GM12873 (cell line): Measurements from ENCODE around the gene RASGRP1.

Experiments used
- TF ChIP-seq, protein P1 (sequence below): IDR thresholded peaks from 2 replicates; pipeline ENCODE4 v1.5.1; 2012; ENCODE audit warnings: low read depth, mild to moderate bottlenecking, moderate library complexity, low read length, control low read depth; ENCODE audit not compliant: insufficient read depth; ENCODE audit errors: missing control alignments

The RASGRP1 gene

GRCh38 chr15:38563723-38564519 lies 693 bp downstream of the RASGRP1 start:
- TF ChIP-seq, protein P1, sequence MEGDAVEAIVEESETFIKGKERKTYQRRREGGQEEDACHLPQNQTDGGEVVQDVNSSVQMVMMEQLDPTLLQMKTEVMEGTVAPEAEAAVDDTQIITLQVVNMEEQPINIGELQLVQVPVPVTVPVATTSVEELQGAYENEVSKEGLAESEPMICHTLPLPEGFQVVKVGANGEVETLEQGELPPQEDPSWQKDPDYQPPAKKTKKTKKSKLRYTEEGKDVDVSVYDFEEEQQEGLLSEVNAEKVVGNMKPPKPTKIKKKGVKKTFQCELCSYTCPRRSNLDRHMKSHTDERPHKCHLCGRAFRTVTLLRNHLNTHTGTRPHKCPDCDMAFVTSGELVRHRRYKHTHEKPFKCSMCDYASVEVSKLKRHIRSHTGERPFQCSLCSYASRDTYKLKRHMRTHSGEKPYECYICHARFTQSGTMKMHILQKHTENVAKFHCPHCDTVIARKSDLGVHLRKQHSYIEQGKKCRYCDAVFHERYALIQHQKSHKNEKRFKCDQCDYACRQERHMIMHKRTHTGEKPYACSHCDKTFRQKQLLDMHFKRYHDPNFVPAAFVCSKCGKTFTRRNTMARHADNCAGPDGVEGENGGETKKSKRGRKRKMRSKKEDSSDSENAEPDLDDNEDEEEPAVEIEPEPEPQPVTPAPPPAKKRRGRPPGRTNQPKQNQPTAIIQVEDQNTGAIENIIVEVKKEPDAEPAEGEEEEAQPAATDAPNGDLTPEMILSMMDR, result peak; percentile 93

GRCh38 chr15:38562278-38562677 lies 2.3 kb downstream of the RASGRP1 start:
- TF ChIP-seq, protein P1, result no peak

DNA sequence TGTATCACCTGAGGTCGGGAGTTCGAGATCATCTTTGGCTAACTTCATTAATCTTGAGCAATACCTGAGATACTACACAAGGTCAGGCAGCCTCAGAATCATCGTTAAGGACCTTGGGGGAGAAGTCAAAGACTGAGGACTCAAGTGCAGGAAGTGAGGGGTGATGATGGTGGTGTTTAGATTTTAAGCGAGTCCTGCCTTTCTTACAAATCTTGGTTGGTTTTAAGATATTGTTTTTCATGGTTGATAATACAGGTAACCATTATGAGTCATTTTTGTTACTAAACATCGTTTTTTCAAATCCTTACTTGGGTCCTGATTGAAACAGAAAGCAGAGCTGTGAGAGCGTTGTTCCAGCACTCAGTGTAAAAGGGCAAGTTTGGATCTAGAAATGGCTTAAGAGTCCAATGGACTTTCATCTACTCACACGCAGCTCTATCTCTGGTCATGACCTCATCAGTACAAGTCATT lies 4.1 kb downstream of the RASGRP1 start:
- TF ChIP-seq, protein P1, result no peak

GRCh38 chr15:38559636-38560307 lies 4.8 kb downstream of the RASGRP1 start:
- TF ChIP-seq, protein P1, result no peak

- TF ChIP-seq, protein P1, result no peak
Observed at GRCh38 chr15:38559131-38559530, 5.5 kb downstream of the RASGRP1 start.

DNA sequence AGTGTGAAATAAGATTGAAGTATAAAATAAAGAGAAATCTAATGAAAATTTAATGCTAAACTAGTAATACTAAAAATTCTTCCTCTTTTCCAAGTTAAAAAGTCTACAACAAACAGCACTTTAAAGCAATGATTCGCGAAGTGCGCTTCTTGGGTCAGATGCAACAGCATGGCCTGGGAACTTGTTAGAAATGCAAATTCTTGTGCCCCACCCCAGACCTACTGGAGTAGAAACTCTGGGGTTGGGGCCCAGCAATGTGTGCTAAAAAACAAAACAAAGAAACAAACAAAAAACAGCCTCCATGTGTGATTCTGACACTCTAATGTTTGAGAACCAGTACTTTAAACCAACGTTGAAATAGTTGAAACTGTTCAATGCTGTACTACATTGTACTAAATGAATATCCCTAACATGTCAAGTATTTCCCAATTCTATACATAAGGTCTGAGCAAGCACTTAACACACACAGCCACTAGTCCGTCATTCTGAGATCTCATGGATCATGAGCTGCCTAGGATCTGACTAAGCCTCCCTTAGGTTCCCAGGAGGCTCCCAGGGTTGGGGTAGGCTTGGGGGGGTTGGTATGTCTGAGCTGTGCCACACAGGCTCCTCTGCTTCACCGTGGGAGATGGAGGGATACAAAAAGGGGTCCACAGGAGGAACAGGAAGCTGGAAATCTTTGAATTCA lies 6.1 kb downstream of the RASGRP1 start:
- TF ChIP-seq, protein P1, result no peak

GRCh38 chr15:38557921-38558320 lies 6.7 kb downstream of the RASGRP1 start:
- TF ChIP-seq, protein P1, result no peak
